Tibial artery (tissue), 4 donors: ENCODE data around the gene CLCA1.

Experiments used
- DNase-seq, 2 donors: peaks; one replicate each; pipeline ENCODE4 v3.0.0-alpha.2; 2019
- H3K27ac ChIP-seq, 2 donors: fragments of 200-600 bp; sonication (generic) in 1 of 2; 1 replicate in 1 of 2; 2 replicates in 1 of 2; pipeline ENCODE4 v1.5.1; 2018 to 2019; ENCODE audit warnings: mild to moderate bottlenecking in 1 of 2
- H3K27me3 ChIP-seq, 2 donors: fragments of 200-600 bp; sonication (generic) in 1 of 2; one replicate each; pipeline versions ENCODE4 v1.5.1 to v1.6.0; 2016 to 2019
- H3K36me3 ChIP-seq, 3 donors: fragments of 200-600 bp; sonication (generic) in 2 of 3; one replicate each; pipeline ENCODE4 v1.5.1; 2016 to 2019; ENCODE audit warnings: mild to moderate bottlenecking in 2 of 3
- H3K4me1 ChIP-seq, 4 donors: fragments of 200-600 bp; sonication (generic) in 2 of 4; 1 replicate in 3 of 4; 2 replicates in 1 of 4; pipeline ENCODE4 v1.5.1; 2016 to 2019
- H3K4me3 ChIP-seq, 2 donors: fragments of 200-600 bp; sonication (generic) in 1 of 2; 1 replicate in 1 of 2; 2 replicates in 1 of 2; pipeline ENCODE4 v1.5.1; 2018 to 2019; ENCODE audit warnings: mild to moderate bottlenecking in 2 of 2
- H3K9me3 ChIP-seq, 3 donors: fragments of 200-600 bp; sonication (generic) in 1 of 3; one replicate each; pipeline ENCODE4 v1.5.1; 2016 to 2019
- CTCF ChIP-seq, 2 experiments: fragments of 200-600 bp in 1 of 2; fragments of 450-650 bp in 1 of 2; IDR thresholded peaks; one replicate each; pipeline ENCODE4 v1.5.1; 2017 to 2019; ENCODE audit warnings: antibody characterized with exemption in 2 of 2, mild to moderate bottlenecking in 1 of 2, moderate library complexity in 1 of 2
- intact Hi-C: fragments of 100-400 bp; cut with DNase I; formaldehyde crosslinking; loops from one replicate; pipeline ENCODE4 v1.15.0; 2023; ENCODE audit warnings: low total_unique reads

The CLCA1 gene

GRCh38 chr1:86504137-86504479 is 35.4 kb downstream of the CLCA1 start:
- no peak overlapping the region for H3K27ac ChIP-seq
- no peak for TF ChIP-seq CTCF (IDR thresholded peaks at IDR 0.05)
- H3K27me3 ChIP-seq: peaks cover 0 to 4% of the 10 kb centered on the region in 2 donors
- intact Hi-C loops: loop anchor here (10.0 kb wide), 1 partner anchor 129 kb away; no protein-coding TSS in a partner anchor
- peak overlapping the region; percentile 22 to 23 for H3K4me3 ChIP-seq
- H3K4me1 ChIP-seq: peaks cover 0 to 6% (median 2%) of the 10 kb centered on the region in 4 donors
- no peaks in the 10 kb centered on the region for H3K36me3 ChIP-seq
- no peaks in the 10 kb centered on the region for H3K9me3 ChIP-seq
- no peak for DNase-seq

- Histone ChIP-seq H3K4me1 (peaks cover 0 to 6% (median 2%) of the 10 kb centered on the region in 4 donors), H3K27ac (no peak overlapping the region), H3K4me3 (no peak overlapping the region), H3K27me3 (peaks cover 0 to 4% of the 10 kb centered on the region in 2 donors), H3K36me3 (no peaks in the 10 kb centered on the region), H3K9me3 (no peaks in the 10 kb centered on the region)
- TF ChIP-seq CTCF (IDR thresholded peaks at IDR 0.05): no peak
- intact Hi-C loops: loop anchor here (10.0 kb wide), 1 partner anchor 130 kb away; no protein-coding TSS in a partner anchor
- DNase-seq: no peak
These were observed 36.3 kb downstream of the CLCA1 start for GRCh38 chr1:86504895-86505563.

- no peak for TF ChIP-seq CTCF (IDR thresholded peaks at IDR 0.05)
- intact Hi-C loops: loop anchor here (10.0 kb wide), 1 partner anchor 131 kb away; no protein-coding TSS in a partner anchor
- H3K27me3 ChIP-seq: peaks cover 0 to 4% of the 10 kb centered on the region in 2 donors
- no peak for DNase-seq
- no peaks in the 10 kb centered on the region for H3K9me3 ChIP-seq
- no peak overlapping the region for H3K27ac ChIP-seq
- no peaks in the 10 kb centered on the region for H3K36me3 ChIP-seq
- H3K4me1 ChIP-seq: peaks cover 0 to 6% (median 2%) of the 10 kb centered on the region in 4 donors
- H3K4me3 ChIP-seq: no peak overlapping the region
These were observed 36.8 kb downstream of the CLCA1 start for GRCh38 chr1:86505564-86505902.

GRCh38 chr1:86507935-86508582 is 39.3 kb downstream of the CLCA1 start:
- peak; percentile 34 to 35 for TF ChIP-seq CTCF (IDR thresholded peaks at IDR 0.05)
- intact Hi-C loops: loop anchor here (10.0 kb wide), 1 partner anchor 133 kb away; no protein-coding TSS in a partner anchor
- Histone ChIP-seq H3K9me3 (no peaks in the 10 kb centered on the region), H3K27ac (no peak overlapping the region), H3K4me3 (no peak overlapping the region), H3K36me3 (no peaks in the 10 kb centered on the region), H3K4me1 (no peaks in the 10 kb centered on the region), H3K27me3 (peaks cover 0 to 4% of the 10 kb centered on the region in 2 donors)
- DNase-seq: no peak

GRCh38 chr1:86508583-86508969 is 39.8 kb downstream of the CLCA1 start:
- DNase-seq: no peak
- Histone ChIP-seq H3K9me3 (no peaks in the 10 kb centered on the region), H3K4me3 (no peak overlapping the region), H3K4me1 (no peaks in the 10 kb centered on the region), H3K27ac (no peak overlapping the region), H3K27me3 (peaks cover 0 to 3% of the 10 kb centered on the region in 2 donors), H3K36me3 (no peaks in the 10 kb centered on the region)
- intact Hi-C loops: loop anchor here (10.0 kb wide), 1 partner anchor 134 kb away; no protein-coding TSS in a partner anchor
- no peak for TF ChIP-seq CTCF (IDR thresholded peaks at IDR 0.05)
